NCI-H774 (cell line): ENCODE measurements around the gene SMTN.
"Not testable (repeated sequence)": the region's sequence is repeated elsewhere in the genome, so short reads cannot be mapped to it uniquely, and the experiment has no call there.

Experiments
- DNase-seq: peaks from one replicate; lab custom pipeline; 2025; lab: John Stamatoyannopoulos, UW

The SMTN gene

DNA sequence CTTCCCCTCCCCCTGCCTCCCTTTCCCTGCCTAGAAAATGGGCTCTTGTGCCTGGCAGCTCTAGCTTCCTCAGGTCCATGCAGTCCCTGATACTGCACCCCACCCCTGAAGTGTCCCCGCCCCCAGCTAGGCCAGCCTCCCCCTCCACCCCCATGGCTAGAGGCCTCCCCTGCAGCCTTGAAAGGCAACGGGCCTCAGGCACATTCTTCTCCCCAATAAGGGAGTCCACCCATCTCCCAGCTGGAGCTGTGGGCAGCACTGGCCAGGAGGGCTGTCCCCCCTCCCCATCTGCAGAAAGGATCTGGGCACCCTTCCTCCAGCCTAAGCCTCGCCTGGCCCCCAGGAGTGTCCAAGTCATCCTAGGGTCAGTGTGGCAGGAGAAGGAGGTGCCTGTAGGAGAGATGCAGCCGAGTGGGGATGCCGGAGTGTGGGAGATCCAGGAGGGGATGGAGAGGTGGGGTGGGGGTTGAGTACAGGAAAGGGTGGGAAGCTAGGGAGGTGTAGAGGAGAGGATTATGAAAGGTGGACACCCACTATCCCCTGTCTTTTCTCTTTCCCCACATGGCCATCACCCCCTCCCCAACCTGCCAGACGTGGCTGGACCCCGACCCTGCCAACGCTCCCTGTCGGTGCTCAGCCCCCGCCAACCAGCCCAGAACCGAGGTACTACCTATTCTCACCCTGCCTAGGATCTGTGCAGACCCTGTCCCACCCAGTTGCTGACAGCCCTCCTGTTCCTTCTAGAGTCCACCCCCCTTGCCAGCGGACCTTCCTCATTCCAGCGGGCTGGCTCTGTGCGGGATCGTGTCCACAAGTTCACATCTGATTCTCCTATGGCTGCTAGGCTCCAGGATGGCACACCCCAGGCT is 9.3 kb downstream of the SMTN start:
- DNase-seq = no peak

DNA sequence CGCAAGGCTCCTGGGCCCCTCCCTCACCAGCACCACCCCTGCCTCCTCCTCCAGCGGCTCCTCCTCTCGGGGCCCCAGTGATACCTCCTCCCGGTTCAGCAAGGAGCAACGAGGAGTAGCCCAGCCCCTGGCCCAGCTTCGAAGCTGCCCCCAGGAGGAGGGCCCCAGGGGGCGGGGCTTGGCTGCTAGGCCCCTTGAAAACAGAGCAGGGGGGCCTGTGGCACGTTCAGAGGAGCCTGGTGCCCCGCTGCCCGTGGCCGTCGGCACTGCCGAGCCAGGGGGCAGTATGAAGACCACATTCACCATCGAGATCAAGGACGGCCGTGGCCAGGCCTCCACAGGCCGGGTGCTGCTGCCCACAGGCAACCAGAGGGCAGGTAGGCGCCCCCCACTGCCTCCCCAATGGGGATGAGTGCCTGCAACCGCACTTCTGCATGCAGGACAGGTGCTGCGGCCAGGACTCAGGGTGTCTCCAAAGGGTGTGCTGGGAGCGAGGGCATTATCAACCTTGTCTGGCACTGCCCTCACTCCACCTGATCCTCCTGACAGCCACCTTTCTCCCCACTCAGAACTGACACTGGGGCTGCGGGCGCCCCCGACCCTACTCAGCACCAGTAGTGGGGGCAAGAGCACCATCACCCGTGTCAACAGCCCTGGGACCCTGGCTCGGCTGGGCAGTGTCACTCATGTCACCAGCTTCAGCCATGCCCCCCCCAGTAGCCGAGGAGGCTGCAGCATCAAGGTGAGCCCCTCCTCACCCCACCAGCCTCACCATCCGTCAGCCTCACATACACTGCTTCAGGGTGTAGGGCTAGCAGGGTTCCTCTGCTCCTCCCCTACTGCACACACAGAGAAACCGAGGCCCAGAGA is 10.2 kb downstream of the SMTN start:
- DNase-seq = no peak

DNA sequence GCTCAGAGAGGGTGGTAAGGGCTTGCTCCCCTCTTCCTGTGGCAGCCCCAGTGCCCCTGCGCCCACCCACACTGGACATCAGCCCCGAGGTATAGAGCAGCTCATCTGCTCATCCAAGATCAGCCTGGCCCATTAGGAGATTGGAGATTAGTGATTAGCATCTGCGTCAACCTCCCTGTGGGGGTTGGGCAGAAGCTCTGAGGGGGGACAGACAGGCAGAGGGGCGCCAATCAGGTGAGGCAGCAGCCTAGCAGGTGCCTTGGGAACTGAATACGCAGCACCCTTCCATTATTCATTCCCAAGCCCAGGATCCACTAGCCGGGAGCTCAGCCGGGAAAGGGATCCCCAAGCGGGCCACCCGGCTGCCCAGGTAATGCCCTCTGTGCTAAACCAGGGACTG is 11.0 kb downstream of the SMTN start:
- no peak for DNase-seq

- DNase-seq = no peak
These were observed 12.2 kb downstream of the SMTN start for GRCh38 chr22:31093086-31093850.

GRCh38 chr22:31094021-31094551 is 13.0 kb downstream of the SMTN start:
- DNase-seq = no peak

- no peak for DNase-seq
These were observed 13.6 kb downstream of the SMTN start for GRCh38 chr22:31094741-31095140.

DNA sequence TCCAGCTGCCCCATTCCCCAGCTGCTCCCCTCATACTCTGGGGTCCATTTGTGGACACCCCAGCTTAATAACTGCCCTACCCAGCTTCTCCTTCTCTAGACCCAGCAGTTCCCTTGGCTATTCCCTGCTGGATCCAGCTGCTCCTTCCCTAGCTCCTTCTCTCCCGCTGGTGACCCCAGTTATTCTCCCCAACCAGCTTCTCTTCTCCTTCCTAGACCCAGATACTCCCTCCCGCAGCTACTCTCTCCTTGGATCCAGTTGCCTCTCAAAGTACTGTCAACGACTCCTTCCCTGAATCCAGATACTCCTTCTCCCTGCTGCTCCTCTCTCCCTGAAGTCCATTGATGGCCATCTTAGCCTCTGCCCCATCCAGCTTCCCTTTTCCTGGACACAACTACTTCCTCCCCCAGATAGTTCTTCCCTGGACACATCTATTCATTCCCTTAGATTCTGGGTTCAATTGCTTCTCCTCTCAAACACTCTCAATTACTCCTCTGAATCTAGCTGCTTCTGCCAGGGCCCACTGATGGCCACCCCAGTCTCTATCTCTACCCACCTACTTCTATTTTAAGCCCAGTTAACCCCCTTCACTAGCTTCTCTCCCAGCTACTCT is 14.6 kb downstream of the SMTN start:
- no peak for DNase-seq

GRCh38 chr22:31096657-31097279 is 15.7 kb downstream of the SMTN start:
- no peak for DNase-seq

GRCh38 chr22:31097539-31097938 is 16.4 kb downstream of the SMTN start:
- not testable (repeated sequence) for DNase-seq

GRCh38 chr22:31097941-31098631 is 17.0 kb downstream of the SMTN start:
- DNase-seq = no peak

- no peak for DNase-seq
These were observed 17.6 kb downstream of the SMTN start for GRCh38 chr22:31098632-31099110.

DNA sequence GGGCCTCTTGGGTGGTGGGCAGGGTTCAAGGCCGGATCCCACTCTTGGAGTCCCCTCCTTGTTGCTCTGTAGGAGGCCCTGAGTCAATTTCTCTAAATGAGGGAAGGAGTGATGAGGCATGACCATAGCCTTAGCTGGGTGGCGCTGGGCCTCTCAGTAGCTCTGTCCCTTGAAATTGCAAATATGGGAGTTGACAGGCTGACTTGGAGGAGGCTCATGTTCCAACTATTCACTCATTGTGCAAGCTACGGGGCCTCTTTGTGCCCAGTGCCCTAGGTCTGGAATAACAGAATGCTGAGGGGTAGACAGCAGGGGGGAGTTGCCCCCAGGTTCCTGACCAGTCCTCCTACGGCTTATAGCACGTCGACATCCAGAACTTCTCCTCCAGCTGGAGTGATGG is 18.3 kb downstream of the SMTN start:
- DNase-seq = no peak

DNA sequence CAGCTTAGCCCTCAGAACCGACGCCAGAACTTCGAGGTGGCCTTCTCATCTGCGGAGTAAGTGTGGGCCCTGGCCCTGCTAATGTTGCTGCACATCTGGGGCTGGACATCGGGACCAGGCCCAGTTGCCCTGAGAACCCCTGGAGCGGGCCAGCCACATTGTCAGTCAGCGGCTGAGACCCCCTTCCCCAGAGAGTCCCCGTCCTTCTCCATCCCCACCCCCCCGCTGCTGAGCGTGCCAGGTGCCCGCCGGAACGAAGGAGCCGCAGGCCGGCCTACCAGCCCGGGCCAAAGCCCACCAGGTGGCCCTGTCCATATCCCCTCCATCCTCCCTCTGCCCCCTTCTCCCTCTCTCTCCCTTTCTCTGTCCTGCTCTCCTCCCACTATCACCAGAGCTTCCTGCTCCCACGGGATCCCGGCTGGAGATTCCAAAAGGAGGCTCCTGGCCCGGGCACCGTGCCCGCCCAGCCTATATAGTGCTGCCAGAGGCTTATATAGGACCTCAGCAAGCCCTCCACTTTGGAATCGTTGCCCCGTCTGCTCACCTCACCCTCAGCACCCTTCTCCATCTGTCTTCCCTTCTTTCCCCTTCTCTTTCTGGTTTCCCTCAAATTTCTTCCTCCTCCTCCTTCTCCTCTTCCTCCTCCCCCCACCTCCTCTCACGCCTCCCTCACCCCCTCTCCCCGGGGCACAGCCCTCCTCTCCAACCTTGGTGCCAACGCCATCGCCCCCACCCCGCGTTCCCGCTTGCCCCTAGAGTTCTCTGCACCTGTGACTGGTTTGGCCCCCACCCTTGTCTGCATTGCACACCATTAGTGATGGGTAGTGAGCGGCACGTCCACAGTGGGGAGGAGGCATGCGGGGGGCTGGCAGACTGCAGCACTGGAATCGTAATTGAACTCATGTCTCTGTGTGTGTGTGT is 19.0 kb downstream of the SMTN start:
- DNase-seq = no peak

GRCh38 chr22:31100762-31101525 is 19.8 kb downstream of the SMTN start:
- DNase-seq = no peak

DNA sequence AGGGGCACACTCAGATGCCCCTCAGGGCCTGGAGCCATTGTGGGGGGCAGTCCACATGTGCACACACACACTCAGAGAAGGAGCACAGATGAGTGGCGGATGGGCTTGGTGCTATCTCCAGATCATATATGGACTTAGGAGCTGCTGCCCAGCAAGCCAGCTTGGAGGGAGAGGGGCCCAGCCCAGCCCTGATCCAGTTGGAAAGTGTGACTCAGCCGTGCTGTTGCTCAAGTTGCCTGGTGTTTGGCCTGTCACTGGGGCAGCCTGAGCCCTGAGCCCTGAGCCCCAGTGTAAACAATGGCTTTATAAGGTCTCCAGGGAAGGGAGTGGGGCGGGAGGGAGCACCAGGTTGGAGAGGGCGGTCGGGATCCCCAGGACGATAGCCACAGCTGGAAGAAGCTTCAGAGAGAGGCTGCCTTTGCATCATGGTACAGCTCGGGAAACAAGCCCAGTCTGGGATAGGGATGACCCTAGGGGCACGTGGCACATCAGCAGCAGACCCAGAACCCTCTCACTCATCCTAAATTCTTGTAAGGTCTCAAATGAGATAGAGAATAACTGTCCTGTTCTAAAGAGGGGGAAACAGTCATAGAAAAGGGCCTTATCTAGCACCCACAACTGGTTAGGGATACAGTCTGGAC is 21.4 kb downstream of the SMTN start:
- no peak for DNase-seq

DNA sequence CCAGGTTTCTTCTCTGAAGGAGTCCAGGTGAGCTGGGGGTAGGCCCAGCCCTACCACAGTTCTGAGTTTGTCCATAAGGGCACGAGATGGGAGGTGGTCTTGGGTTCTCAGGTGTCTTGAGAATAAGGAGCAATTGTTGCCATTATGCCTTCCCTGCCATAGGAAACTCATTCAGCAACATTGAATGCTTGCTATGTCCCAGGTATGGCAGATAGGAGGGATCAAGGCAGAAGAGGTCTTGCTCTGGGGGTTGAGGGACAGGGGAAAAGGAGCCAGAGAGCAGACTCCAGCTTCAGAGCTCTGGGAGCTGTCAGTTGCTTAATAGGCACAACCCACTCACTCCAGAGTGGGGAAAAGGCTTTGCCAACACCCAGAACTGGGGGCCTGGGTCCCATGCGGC is 22.0 kb downstream of the SMTN start:
- DNase-seq = no peak

DNA sequence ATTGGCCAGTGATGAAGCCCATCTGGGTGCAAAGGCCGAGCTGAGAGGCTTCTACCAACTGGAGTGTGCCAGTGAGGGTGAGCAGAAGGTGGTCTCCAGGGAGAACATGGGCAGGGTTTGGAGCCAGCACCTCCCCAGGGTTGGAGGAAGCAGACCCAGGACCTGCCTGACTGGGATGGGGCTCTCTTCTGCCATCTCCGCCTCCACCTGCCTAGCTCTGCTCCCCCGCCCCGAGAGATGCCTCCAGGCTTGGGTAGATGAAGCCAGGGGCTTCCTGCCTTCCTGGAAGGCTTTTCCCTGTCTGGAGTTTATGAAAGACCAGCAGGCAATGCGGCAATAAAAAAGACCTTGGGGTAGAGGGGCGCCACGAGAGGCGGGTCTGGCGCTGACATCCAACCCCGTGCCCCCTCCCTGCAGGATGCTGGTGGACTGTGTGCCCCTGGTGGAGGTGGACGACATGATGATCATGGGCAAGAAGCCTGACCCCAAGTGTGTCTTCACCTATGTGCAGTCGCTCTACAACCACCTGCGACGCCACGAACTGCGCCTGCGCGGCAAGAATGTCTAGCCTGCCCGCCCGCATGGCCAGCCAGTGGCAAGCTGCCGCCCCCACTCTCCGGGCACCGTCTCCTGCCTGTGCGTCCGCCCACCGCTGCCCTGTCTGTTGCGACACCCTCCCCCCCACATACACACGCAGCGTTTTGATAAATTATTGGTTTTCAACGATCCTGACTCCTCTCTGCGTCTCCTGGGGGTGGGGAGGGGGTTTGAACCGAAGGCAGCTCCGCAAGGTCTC is 23.0 kb downstream of the SMTN start:
- DNase-seq = no peak
